ENCODE measurements around the gene PXMP4. TPM values are rescaled to one million over a fixed set of nuclear protein-coding genes. Genes with fewer than 3 reads are reported as not detected.
A peak's percentile ranks its signal among the peaks of the same experiment; 100 is the strongest.

The PXMP4 gene
- total RNA-seq, 1 donor from 2014 or later: 2.4 TPM

DNA sequence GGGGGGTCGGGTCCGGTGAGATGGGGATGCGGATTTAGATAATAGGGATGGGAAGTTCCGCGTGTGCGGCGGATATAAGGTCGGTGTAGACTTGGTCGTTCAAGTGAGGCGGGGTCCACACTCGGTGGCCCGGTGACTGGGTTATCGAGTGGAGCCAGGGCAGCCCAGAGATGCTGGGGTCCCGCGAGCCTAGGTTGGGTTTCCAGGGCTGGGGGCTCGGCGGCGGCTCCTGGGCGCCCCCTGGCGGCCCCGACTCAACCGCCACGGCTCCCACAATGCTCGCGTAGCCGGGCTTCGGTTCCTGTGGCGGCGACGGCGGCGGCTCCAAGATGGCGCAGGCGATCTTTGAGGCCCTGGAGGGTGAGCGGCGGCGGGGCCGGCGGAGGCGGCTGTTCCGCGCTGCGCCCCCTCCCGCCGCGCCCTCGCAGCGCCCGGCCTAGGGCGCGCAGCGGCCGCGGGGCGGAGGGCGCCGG is 11.6 kb upstream of the PXMP4 start, which contains the start of gene ZNF341:
Gene ZNF341 (plus strand): TSS at position 304 of the 473 bp plus-strand sequence. CDS start 26 bp downstream, at position 330.
- FAIRE-seq (no peak), DNase-seq (ENCODE audit: low read depth) (peak; percentile 36)
- Histone ChIP-seq H3K4me3 (ENCODE audit: low read depth, low read length) (peak within 1 kb of the TSS; percentile 48), H3K36me3 (ENCODE audit: control insufficient read depth, insufficient read depth, low read length) (no peaks in the 10 kb centered on the region), H3K27me3 (ENCODE audit: control insufficient read depth, insufficient read depth, low read length) (no peaks in the 10 kb centered on the region)
- TF ChIP-seq, protein P1, sequence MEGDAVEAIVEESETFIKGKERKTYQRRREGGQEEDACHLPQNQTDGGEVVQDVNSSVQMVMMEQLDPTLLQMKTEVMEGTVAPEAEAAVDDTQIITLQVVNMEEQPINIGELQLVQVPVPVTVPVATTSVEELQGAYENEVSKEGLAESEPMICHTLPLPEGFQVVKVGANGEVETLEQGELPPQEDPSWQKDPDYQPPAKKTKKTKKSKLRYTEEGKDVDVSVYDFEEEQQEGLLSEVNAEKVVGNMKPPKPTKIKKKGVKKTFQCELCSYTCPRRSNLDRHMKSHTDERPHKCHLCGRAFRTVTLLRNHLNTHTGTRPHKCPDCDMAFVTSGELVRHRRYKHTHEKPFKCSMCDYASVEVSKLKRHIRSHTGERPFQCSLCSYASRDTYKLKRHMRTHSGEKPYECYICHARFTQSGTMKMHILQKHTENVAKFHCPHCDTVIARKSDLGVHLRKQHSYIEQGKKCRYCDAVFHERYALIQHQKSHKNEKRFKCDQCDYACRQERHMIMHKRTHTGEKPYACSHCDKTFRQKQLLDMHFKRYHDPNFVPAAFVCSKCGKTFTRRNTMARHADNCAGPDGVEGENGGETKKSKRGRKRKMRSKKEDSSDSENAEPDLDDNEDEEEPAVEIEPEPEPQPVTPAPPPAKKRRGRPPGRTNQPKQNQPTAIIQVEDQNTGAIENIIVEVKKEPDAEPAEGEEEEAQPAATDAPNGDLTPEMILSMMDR (IDR thresholded peaks at IDR 0.05; ENCODE audit: insufficient read depth, low read length, severe bottlenecking): peak; percentile 90

DNA sequence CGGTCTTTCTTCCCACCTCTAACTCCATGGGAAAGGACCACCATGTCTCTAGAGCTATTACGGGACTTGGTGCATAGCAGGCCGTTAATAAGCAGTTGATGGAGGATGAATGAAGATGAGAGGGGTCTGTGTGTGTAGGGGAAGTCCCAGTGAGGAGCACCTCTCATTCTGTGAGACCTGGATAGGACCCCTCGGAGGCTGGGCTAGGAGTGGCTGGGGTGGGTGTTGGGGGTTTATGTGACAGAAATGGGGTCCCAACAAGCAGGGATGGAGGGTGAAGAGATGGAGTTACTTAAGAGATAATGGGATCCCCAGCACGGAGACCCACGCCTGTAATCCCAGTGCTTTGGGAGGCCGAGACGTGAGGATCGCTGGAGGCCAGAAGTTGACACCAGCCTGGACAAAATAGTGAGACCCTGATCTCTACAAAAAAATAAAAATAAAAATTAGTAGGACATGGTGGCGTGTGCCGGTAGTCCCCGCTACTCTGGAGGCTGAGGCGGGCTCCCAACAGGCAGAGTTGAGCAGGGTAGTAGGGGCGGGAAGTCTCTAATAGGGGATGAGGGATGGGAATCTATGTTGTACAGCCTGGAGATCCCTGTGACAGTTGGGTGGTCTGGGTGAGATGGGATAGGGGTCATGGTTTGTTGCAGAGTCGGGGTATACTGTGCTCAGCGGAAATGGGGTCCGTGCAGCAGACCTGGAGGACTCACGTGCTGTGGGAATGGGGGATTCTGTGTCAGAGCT is 11.0 kb upstream of the PXMP4 start:
- no peak for FAIRE-seq
- TF ChIP-seq, protein P1 (IDR thresholded peaks at IDR 0.05; ENCODE audit: insufficient read depth, low read length, severe bottlenecking): no peak
- Histone ChIP-seq H3K4me3 (ENCODE audit: low read depth, low read length) (peak overlapping the region; percentile 44), H3K36me3 (ENCODE audit: control insufficient read depth, insufficient read depth, low read length) (no peaks in the 10 kb centered on the region), H3K27me3 (ENCODE audit: control insufficient read depth, insufficient read depth, low read length) (no peaks in the 10 kb centered on the region)
- no peak for DNase-seq (ENCODE audit: low read depth)

DNA sequence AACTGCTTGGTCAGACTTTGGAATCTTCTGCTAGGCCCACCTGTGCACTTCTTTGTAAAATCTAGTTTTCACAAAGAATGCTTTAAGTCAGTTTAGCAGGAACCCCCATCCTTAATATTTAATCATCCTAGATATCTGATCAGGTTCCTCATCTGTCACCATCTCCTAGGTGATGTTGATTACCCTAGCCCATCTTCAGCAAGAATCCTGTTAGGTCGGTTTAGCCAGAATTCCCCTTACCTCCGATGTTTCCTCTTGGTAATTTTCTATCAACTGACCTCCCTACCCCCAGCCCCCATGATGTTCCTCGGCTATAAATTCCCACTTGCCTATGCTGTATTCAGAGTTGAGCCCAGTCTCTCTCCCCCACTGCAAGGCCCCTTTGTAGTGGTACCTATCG is 9.0 kb upstream of the PXMP4 start:
- FAIRE-seq (no peak), DNase-seq (ENCODE audit: low read depth) (no peak)
- Histone ChIP-seq H3K27me3 (ENCODE audit: control insufficient read depth, insufficient read depth, low read length) (no peaks in the 10 kb centered on the region), H3K36me3 (ENCODE audit: control insufficient read depth, insufficient read depth, low read length) (no peaks in the 10 kb centered on the region), H3K4me3 (ENCODE audit: low read depth, low read length) (no peak overlapping the region)
- TF ChIP-seq, protein P1 (IDR thresholded peaks at IDR 0.05; ENCODE audit: insufficient read depth, low read length, severe bottlenecking): no peak

DNA sequence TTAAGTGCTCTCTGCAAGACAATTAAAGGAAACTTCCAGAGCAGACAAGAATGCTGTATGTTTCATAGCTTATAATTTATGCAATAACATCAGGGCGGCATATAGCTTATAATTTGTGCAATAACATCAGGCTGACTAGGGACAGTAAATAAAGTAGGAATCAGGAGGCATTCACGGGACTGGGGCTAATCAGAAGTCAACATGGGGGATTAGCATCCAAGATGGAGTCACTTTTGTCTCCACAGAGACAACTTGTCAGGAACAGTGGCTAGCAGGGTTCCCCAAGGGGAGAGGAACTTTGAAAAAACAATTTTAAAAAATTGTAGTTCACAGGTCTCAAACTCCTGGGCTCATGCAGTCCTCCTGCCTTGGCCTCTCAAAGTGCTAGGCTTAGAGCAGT is 8.4 kb upstream of the PXMP4 start:
- TF ChIP-seq, protein P1 (IDR thresholded peaks at IDR 0.05; ENCODE audit: insufficient read depth, low read length, severe bottlenecking): no peak
- DNase-seq (ENCODE audit: low read depth): no peak

DNA sequence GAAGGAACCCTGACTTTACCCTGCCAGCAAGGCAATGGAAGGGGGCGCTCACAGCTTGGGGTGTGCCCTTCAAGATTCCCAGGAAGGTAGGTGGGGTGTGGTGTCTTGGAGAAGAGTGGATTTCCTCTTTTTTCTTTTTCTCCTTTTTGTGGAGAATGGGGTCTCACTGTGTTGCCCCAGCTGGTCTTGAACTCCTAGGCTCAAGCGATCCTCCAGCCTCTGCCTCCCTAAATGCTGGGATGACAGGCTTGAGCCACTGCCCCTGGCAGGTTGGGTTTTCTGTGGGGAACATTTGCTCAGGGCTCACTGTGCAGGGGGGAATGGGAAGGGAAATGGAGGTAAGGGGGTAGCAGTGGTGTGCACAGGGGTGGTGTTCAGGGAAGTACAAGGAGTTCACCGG is 7.7 kb upstream of the PXMP4 start:
- Histone ChIP-seq H3K4me3 (ENCODE audit: low read depth, low read length) (no peak overlapping the region), H3K36me3 (ENCODE audit: control insufficient read depth, insufficient read depth, low read length) (no peaks in the 10 kb centered on the region), H3K27me3 (ENCODE audit: control insufficient read depth, insufficient read depth, low read length) (no peaks in the 10 kb centered on the region)
- FAIRE-seq: no peak
- no peak for DNase-seq (ENCODE audit: low read depth)
- TF ChIP-seq, protein P1 (IDR thresholded peaks at IDR 0.05; ENCODE audit: insufficient read depth, low read length, severe bottlenecking): no peak

More for the DNA sequence above, 8.4 kb upstream of the PXMP4 start:
- FAIRE-seq: no peak
- Histone ChIP-seq H3K4me3 (ENCODE audit: low read depth, low read length) (no peak overlapping the region), H3K36me3 (ENCODE audit: control insufficient read depth, insufficient read depth, low read length) (no peaks in the 10 kb centered on the region), H3K27me3 (ENCODE audit: control insufficient read depth, insufficient read depth, low read length) (no peaks in the 10 kb centered on the region)

Data from bronchial epithelial cell (primary cell).